ENCODE measurements around the gene SGSH. TPM values are rescaled to one million over a fixed set of nuclear protein-coding genes. Genes with fewer than 3 reads are reported as not detected.

The SGSH gene
- total RNA-seq, 1 experiment from 2014 or later: 19.8 TPM

GRCh38 chr17:80214012-80214877 lies 5.9 kb downstream of the SGSH start:
- no peak overlapping the region for H2BK15ac ChIP-seq (ENCODE audit: low read depth, low read length)
- H2AFZ ChIP-seq (ENCODE audit: low read length): no peak overlapping the region
- no peaks in the 10 kb centered on the region for H3K79me1 ChIP-seq (ENCODE audit: insufficient read depth, low read depth, low read length, poor library complexity, severe bottlenecking)
- H3K56ac ChIP-seq (ENCODE audit: insufficient read length, low read depth, low read length): no peak overlapping the region
- Mint-ChIP-seq H3K4me3 (no peak overlapping the region), H3K4me1 (peaks cover under 1% of the 10 kb centered on the region in 2 experiments), H3K27ac (no peak overlapping the region), H3K36me3 (ENCODE audit: insufficient read depth in 1 of 3, low read depth in 3 of 3) (peaks cover 13 to 42% (median 37%) of the 10 kb centered on the region in 3 experiments; a peak in 6 of 7 replicates), H3K27me3 (ENCODE audit: low read depth) (no peaks in the 10 kb centered on the region), H3K9me3 (no peaks in the 10 kb centered on the region)
- no peaks in the 10 kb centered on the region for H3K9me3 ChIP-seq (ENCODE audit: control insufficient read depth, low read depth, low read length)
- H3K4me2 ChIP-seq (ENCODE audit: insufficient read depth, insufficient read length, low read length): no peak overlapping the region
- H3K27me3 ChIP-seq (ENCODE audit: insufficient read depth, low read length): no peaks in the 10 kb centered on the region
- no peak overlapping the region for H4K91ac ChIP-seq (ENCODE audit: insufficient read length, low read depth, low read length)
- no peaks in the 10 kb centered on the region for H4K20me1 ChIP-seq (ENCODE audit: control insufficient read depth, insufficient read depth, insufficient read length)
- H2BK12ac ChIP-seq (ENCODE audit: insufficient read length, low read depth, low read length): no peak overlapping the region
- no peak overlapping the region for H4K5ac ChIP-seq (ENCODE audit: insufficient read length, low read depth, low read length)
- H3K18ac ChIP-seq (ENCODE audit: insufficient read length, low read depth, low read length): no peak overlapping the region
- no peaks in the 10 kb centered on the region for H3K4me1 ChIP-seq (ENCODE audit: insufficient read depth, low read length)
- no peak overlapping the region for H3K23ac ChIP-seq (ENCODE audit: insufficient read length, low read depth, low read length)
- no peak overlapping the region for H3K27ac ChIP-seq (ENCODE audit: insufficient read length, low read depth, low read length)
- H3K9ac ChIP-seq (ENCODE audit: extremely low read depth, insufficient read length, low read length): no peak overlapping the region
- H3T11ph ChIP-seq (ENCODE audit: low read length): no peak overlapping the region
- DNase-seq: no peak
- no peak overlapping the region for H2BK120ac ChIP-seq (ENCODE audit: low read depth, low read length, poor library complexity, severe bottlenecking)
- no peak overlapping the region for H2AK5ac ChIP-seq (ENCODE audit: insufficient read length, low read length)
- no peak overlapping the region for H3K4ac ChIP-seq (ENCODE audit: low read depth, low read length)
- H4K8ac ChIP-seq (replicated peaks; ENCODE audit: insufficient read length, low read depth, low read length): no peak overlapping the region
- no peak overlapping the region for H2BK20ac ChIP-seq (ENCODE audit: low read depth, low read length, poor library complexity, severe bottlenecking)
- no peaks in the 10 kb centered on the region for H3K79me2 ChIP-seq (ENCODE audit: insufficient read depth, low read length)
- no peak overlapping the region for H2BK5ac ChIP-seq (ENCODE audit: insufficient read length, low read length)
- H3K23me2 ChIP-seq (ENCODE audit: insufficient read length, low read depth, low read length, poor library complexity, severe bottlenecking): peaks cover 1% of the 10 kb centered on the region
- TF ChIP-seq CTCF (conservative IDR thresholded peaks at IDR 0.05): no peak
- H3K14ac ChIP-seq (ENCODE audit: insufficient read depth, low read length): no peak overlapping the region; the same call in 1 of the 2 replicates
- WGBS (ENCODE audit: extremely low coverage, insufficient read length, low lambda C conversion rate): no CpG with 5 or more reads among the region's 48 CpGs
